ENCODE data around the gene DENND1A.
A peak's percentile ranks its signal among the peaks of the same experiment; 100 is the strongest.

The DENND1A gene

GRCh38 chr9:123377211-123377971 lies 552.5 kb downstream of the DENND1A start:
- H3K36me3 Mint-ChIP-seq (ENCODE audit: low read depth) = peaks cover 4% of the 10 kb centered on the region
- no peaks in the 10 kb centered on the region for H3K9me3 Mint-ChIP-seq
- H3K27me3 Mint-ChIP-seq (ENCODE audit: low read depth, poor library complexity) = no peaks in the 10 kb centered on the region
- peak; percentile 71 for DNase-seq
- TF ChIP-seq CTCF (IDR thresholded peaks at IDR 0.05) = no peak
- peak overlapping the region; percentile 97 for H3K27ac Mint-ChIP-seq
- peaks cover 75% of the 10 kb centered on the region for H3K4me1 Mint-ChIP-seq
- peak overlapping the region; percentile 51 for H3K4me3 Mint-ChIP-seq

- Mint-ChIP-seq H3K27me3 (ENCODE audit: low read depth, poor library complexity) (no peaks in the 10 kb centered on the region), H3K27ac (peak overlapping the region; percentile 97), H3K4me1 (peaks cover 79% of the 10 kb centered on the region), H3K9me3 (no peaks in the 10 kb centered on the region), H3K4me3 (peak overlapping the region; percentile 49), H3K36me3 (ENCODE audit: low read depth) (peaks cover 14% of the 10 kb centered on the region)
- TF ChIP-seq CTCF (IDR thresholded peaks at IDR 0.05) = no peak
- no peak for DNase-seq
These were observed 553.5 kb downstream of the DENND1A start for GRCh38 chr9:123376218-123377071.

GRCh38 chr9:123375469-123376132 lies 554.3 kb downstream of the DENND1A start:
- H3K4me1 Mint-ChIP-seq = peaks cover 71% of the 10 kb centered on the region
- TF ChIP-seq CTCF (IDR thresholded peaks at IDR 0.05) = no peak
- H3K9me3 Mint-ChIP-seq = no peaks in the 10 kb centered on the region
- peak overlapping the region; percentile 97 for H3K27ac Mint-ChIP-seq
- peaks cover 15% of the 10 kb centered on the region for H3K36me3 Mint-ChIP-seq (ENCODE audit: low read depth)
- H3K4me3 Mint-ChIP-seq = no peak overlapping the region
- no peaks in the 10 kb centered on the region for H3K27me3 Mint-ChIP-seq (ENCODE audit: low read depth, poor library complexity)
- peak; percentile 77 for DNase-seq

GRCh38 chr9:123373946-123374345 lies 556.0 kb downstream of the DENND1A start:
- H3K4me3 Mint-ChIP-seq = peak overlapping the region; percentile 38
- no peaks in the 10 kb centered on the region for H3K9me3 Mint-ChIP-seq
- no peak for TF ChIP-seq CTCF (IDR thresholded peaks at IDR 0.05)
- peak; percentile 69 for DNase-seq
- no peaks in the 10 kb centered on the region for H3K27me3 Mint-ChIP-seq (ENCODE audit: low read depth, poor library complexity)
- H3K27ac Mint-ChIP-seq = peak overlapping the region; percentile 82
- peaks cover 28% of the 10 kb centered on the region for H3K36me3 Mint-ChIP-seq (ENCODE audit: low read depth)
- H3K4me1 Mint-ChIP-seq = peaks cover 69% of the 10 kb centered on the region

GRCh38 chr9:123373447-123373923 lies 556.4 kb downstream of the DENND1A start:
- H3K4me3 Mint-ChIP-seq = no peak overlapping the region
- H3K27ac Mint-ChIP-seq = no peak overlapping the region
- H3K27me3 Mint-ChIP-seq (ENCODE audit: low read depth, poor library complexity) = no peaks in the 10 kb centered on the region
- peaks cover 72% of the 10 kb centered on the region for H3K4me1 Mint-ChIP-seq
- H3K36me3 Mint-ChIP-seq (ENCODE audit: low read depth) = peaks cover 28% of the 10 kb centered on the region
- no peaks in the 10 kb centered on the region for H3K9me3 Mint-ChIP-seq
- DNase-seq = no peak
- no peak for TF ChIP-seq CTCF (IDR thresholded peaks at IDR 0.05)
